Central memory CD8-positive, alpha-beta T cell (primary cell): ENCODE results near the gene COMT.

Experiments used
- ATAC-seq: fragments of 150-1000 bp; cut with Tn5 transposase; replicated peaks from 2 replicates; pipeline ENCODE4 v1.10.0; 2022; ENCODE audit warnings: mild to moderate bottlenecking, moderate FRiP score, moderate number of reproducible peaks; ENCODE audit not compliant: poor library complexity, severe bottlenecking; ENCODE audit errors: extremely low read depth
- DNase-seq, 2 donors: peaks; one replicate each; pipeline ENCODE4 v3.0.0; 2021; ENCODE audit warnings: low spot score in 2 of 2
- H3K27ac Mint-ChIP-seq: one replicate; pipeline ENCODE4 v1.8.0; 2022; ENCODE audit warnings: low read depth, mild to moderate bottlenecking, moderate library complexity, mixed read lengths
- H3K27me3 Mint-ChIP-seq: one replicate; pipeline ENCODE4 v1.8.0; 2022; ENCODE audit warnings: mixed read lengths
- H3K36me3 Mint-ChIP-seq: one replicate; pipeline ENCODE4 v1.8.0; 2022; ENCODE audit warnings: mild to moderate bottlenecking, moderate library complexity, mixed read lengths; ENCODE audit not compliant: insufficient read depth
- H3K4me1 Mint-ChIP-seq: one replicate; pipeline ENCODE4 v1.8.0; 2022; ENCODE audit warnings: mixed read lengths
- H3K4me3 Mint-ChIP-seq: one replicate; pipeline ENCODE4 v1.8.0; 2022; ENCODE audit warnings: mild to moderate bottlenecking, moderate library complexity, mixed read lengths
- H3K9me3 Mint-ChIP-seq: one replicate; pipeline ENCODE4 v1.8.0; 2022; ENCODE audit warnings: mixed read lengths

COMT gene

DNA sequence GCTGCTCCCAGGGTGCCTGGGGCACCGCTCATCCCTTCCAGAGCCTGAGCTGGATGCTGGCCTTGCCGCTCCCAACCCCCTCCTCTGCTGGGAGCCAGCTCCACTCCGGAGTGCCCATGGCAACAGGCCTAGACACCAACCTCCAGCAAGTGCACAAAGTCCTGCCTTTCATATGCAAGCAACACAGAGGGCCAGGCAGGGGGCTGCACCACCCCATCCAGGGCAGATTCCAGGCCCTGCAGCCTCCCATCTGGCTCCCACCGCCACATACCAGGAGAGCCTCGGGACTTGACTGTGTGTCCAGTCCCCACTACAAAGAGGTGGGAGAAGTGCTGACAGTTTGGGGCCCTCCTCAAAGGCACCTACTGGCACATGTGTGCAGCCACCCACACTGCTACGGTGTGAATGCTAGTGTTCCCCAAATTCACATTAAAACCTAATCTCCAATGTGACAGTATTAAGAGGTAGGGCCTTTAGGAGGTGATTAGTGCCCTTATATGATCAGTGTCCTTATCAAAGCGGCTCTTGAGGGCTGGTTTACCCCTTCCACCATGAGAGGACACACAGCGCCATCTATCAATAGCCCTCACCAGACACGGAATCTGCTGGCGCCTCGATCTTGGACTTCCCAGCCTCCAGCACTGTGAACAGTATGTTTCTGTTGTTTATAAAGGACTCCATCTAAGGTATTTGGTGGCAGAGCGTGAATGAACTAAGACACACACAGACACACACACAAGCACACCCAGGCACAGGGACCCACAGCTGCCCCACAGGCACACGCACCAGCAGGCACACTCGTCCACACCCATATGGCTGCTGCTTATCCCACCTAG, 58.9 kb downstream of the COMT start:
- Mint-ChIP-seq H3K9me3 (peaks cover 9% of the 10 kb centered on the region), H3K27ac (no peak overlapping the region), H3K4me1 (no peaks in the 10 kb centered on the region), H3K36me3 (no peaks in the 10 kb centered on the region), H3K27me3 (no peaks in the 10 kb centered on the region), H3K4me3 (no peak overlapping the region)
- DNase-seq: no peak
- no peak for ATAC-seq

GRCh38 chr22:20001082-20001638, 59.6 kb downstream of the COMT start:
- no peak for DNase-seq
- no peak overlapping the region for H3K4me3 Mint-ChIP-seq
- H3K27me3 Mint-ChIP-seq: no peaks in the 10 kb centered on the region
- ATAC-seq: no peak
- H3K4me1 Mint-ChIP-seq: no peaks in the 10 kb centered on the region
- H3K9me3 Mint-ChIP-seq: peaks cover 9% of the 10 kb centered on the region
- H3K36me3 Mint-ChIP-seq: no peaks in the 10 kb centered on the region
- H3K27ac Mint-ChIP-seq: no peak overlapping the region

GRCh38 chr22:20002128-20002527, 60.6 kb downstream of the COMT start:
- no peak overlapping the region for H3K4me3 Mint-ChIP-seq
- ATAC-seq (no peak), DNase-seq (no peak)
- H3K27me3 Mint-ChIP-seq: no peaks in the 10 kb centered on the region
- no peak overlapping the region for H3K27ac Mint-ChIP-seq
- peaks cover 9% of the 10 kb centered on the region for H3K9me3 Mint-ChIP-seq
- H3K4me1 Mint-ChIP-seq: no peaks in the 10 kb centered on the region
- H3K36me3 Mint-ChIP-seq: no peaks in the 10 kb centered on the region

GRCh38 chr22:20002636-20003035, 61.1 kb downstream of the COMT start:
- H3K27ac Mint-ChIP-seq: no peak overlapping the region
- peaks cover 9% of the 10 kb centered on the region for H3K9me3 Mint-ChIP-seq
- no peak overlapping the region for H3K4me3 Mint-ChIP-seq
- DNase-seq (no peak), ATAC-seq (no peak)
- H3K36me3 Mint-ChIP-seq: peaks cover 1% of the 10 kb centered on the region
- H3K27me3 Mint-ChIP-seq: no peaks in the 10 kb centered on the region
- H3K4me1 Mint-ChIP-seq: no peaks in the 10 kb centered on the region

GRCh38 chr22:20003304-20003703, 61.7 kb downstream of the COMT start:
- ATAC-seq: no peak
- Mint-ChIP-seq H3K36me3 (peaks cover 2% of the 10 kb centered on the region), H3K9me3 (peaks cover 9% of the 10 kb centered on the region), H3K4me3 (no peak overlapping the region), H3K4me1 (no peaks in the 10 kb centered on the region), H3K27me3 (no peaks in the 10 kb centered on the region), H3K27ac (no peak overlapping the region)
- DNase-seq: no peak

DNA sequence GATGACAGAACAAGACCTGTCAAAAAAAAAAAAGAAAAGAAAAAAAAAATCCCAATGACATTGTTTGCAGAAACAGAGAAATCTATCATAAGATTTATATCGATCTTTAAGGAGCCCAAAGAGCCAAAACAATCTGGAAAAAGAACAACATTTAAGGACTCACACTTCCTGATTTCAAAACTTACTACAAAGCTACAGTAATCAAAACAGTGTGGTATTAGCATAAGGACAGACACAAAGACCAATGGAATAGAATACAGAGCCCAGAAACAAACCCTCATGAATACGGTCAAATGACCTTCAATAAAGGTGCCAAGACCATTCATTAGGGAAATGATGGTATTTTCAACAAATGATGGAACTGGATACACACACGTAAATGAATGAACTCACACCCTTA, 62.9 kb downstream of the COMT start:
- no peak for DNase-seq
- Mint-ChIP-seq H3K27me3 (no peaks in the 10 kb centered on the region), H3K4me3 (no peak overlapping the region), H3K9me3 (peaks cover 9% of the 10 kb centered on the region), H3K27ac (no peak overlapping the region), H3K4me1 (no peaks in the 10 kb centered on the region), H3K36me3 (peaks cover 3% of the 10 kb centered on the region)
- ATAC-seq: no peak

DNA sequence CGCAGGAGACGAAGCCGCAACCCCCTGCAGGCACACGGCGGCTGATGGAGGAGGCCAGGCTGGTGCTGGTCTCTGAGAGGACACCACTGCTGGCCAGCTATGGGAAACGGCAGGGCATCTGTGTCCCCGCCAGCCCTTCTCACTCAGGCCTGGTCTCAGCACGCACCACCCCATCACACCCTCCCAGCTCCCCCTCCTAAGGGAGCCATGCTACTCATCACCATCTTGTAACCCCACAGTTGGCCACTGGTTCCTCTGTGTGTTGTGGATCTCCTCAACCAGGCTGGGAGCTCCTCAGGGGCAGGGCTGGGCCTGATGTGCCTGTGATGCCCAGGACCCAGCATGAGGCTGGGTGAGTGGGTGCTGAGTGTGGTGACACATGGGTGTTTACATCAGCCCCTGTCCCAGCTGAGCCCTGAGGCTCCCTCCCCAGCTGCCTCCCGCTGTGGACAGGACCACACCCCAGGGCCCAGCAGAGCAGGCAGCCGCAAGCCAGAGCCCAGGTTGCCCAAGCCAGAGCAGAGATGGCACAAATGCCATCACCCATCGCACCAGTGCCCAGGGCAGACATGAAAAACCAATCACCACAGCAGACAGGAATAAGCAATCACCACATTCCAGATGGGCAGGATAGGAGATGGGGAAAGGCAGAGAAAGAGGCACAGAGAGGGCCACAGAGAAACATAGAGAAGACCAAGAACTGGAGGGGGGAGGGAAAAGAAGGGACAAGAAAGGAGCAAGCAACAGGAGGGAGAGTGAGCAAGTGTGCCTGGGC, 66.8 kb downstream of the COMT start:
- no peak overlapping the region for H3K27ac Mint-ChIP-seq
- peaks cover 3% of the 10 kb centered on the region for H3K36me3 Mint-ChIP-seq
- no peaks in the 10 kb centered on the region for H3K27me3 Mint-ChIP-seq
- H3K9me3 Mint-ChIP-seq: peaks cover 3% of the 10 kb centered on the region
- no peaks in the 10 kb centered on the region for H3K4me1 Mint-ChIP-seq
- no peak for DNase-seq
- no peak for ATAC-seq
- no peak overlapping the region for H3K4me3 Mint-ChIP-seq

- H3K4me3 Mint-ChIP-seq: no peak overlapping the region
- H3K36me3 Mint-ChIP-seq: peaks cover 3% of the 10 kb centered on the region
- H3K27ac Mint-ChIP-seq: no peak overlapping the region
Measured at GRCh38 chr22:20009018-20009491, 67.5 kb downstream of the COMT start.

DNA sequence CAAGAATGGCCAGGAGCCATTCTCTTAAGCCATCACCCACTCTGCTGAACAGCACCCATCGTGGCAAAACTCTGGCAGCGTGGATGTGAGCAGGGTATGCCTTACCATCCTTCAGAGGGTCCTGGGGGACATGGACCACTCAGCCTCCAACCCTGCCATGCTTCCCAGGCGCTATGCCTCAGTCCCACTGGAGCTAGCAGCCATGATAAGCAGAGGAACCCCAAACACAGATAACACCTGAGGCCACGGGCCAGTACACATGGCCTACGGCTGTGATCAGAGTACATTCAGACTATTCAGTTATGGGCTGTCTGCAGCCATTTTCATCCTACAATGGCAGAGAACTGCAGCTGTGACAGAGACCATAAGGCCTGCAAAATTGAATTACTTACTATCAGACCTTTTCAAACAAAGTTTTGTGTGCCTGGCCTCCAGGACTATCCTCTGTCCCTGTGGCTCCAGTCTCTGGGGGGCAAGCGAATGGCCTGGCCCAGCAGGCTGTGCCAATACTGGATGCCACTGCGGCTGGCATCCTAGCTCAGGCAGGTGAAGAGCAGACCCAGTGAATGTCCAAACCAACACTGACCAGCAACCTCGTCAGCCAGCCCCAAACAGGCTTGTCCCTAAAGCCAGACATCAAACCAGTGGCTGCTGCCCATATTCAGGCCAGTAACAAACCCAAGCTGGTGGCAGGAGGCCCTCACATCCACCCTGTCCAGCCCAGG, 68.2 kb downstream of the COMT start:
- Mint-ChIP-seq H3K27ac (no peak overlapping the region), H3K4me3 (no peak overlapping the region), H3K36me3 (peaks cover 4% of the 10 kb centered on the region), H3K27me3 (no peaks in the 10 kb centered on the region), H3K9me3 (no peaks in the 10 kb centered on the region), H3K4me1 (no peaks in the 10 kb centered on the region)
- ATAC-seq: no peak
- no peak for DNase-seq

More at GRCh38 chr22:20009018-20009491, 67.5 kb downstream of the COMT start:
- Mint-ChIP-seq H3K27me3 (no peaks in the 10 kb centered on the region), H3K9me3 (no peaks in the 10 kb centered on the region), H3K4me1 (no peaks in the 10 kb centered on the region)
- ATAC-seq: no peak
- DNase-seq: no peak

GRCh38 chr22:20010307-20011122, 68.9 kb downstream of the COMT start:
- H3K27me3 Mint-ChIP-seq: no peaks in the 10 kb centered on the region
- H3K4me1 Mint-ChIP-seq: no peaks in the 10 kb centered on the region
- H3K36me3 Mint-ChIP-seq: peaks cover 5% of the 10 kb centered on the region
- ATAC-seq (no peak), DNase-seq (no peak)
- no peaks in the 10 kb centered on the region for H3K9me3 Mint-ChIP-seq
- H3K27ac Mint-ChIP-seq: no peak overlapping the region
- no peak overlapping the region for H3K4me3 Mint-ChIP-seq

- no peaks in the 10 kb centered on the region for H3K9me3 Mint-ChIP-seq
- DNase-seq (no peak), ATAC-seq (no peak)
- H3K27me3 Mint-ChIP-seq: no peaks in the 10 kb centered on the region
- H3K36me3 Mint-ChIP-seq: peaks cover 5% of the 10 kb centered on the region
- no peak overlapping the region for H3K4me3 Mint-ChIP-seq
- H3K4me1 Mint-ChIP-seq: no peaks in the 10 kb centered on the region
- no peak overlapping the region for H3K27ac Mint-ChIP-seq
Measured at GRCh38 chr22:20011123-20011992, 69.8 kb downstream of the COMT start.
